GM12873 (cell line): ENCODE measurements around the gene RABL2B.
"Not testable (repeated sequence)": the region's sequence is repeated elsewhere in the genome, so short reads cannot be mapped to it uniquely, and the experiment has no call there.

Experiments used
- CTCF ChIP-seq: IDR thresholded peaks from 2 replicates; pipeline ENCODE4 v1.5.1; 2012; ENCODE audit warnings: low read depth, mild to moderate bottlenecking, moderate library complexity, low read length, control low read depth; ENCODE audit not compliant: insufficient read depth; ENCODE audit errors: missing control alignments

Gene RABL2B

GRCh38 chr22:50783033-50783879 lies at the start of gene RABL2B:
Gene RABL2B, minus strand, starts transcription at chr22:50783636. Its CDS starts 1,342 bp downstream, at chr22:50782294.
- TF ChIP-seq CTCF: not testable (repeated sequence)

- TF ChIP-seq CTCF: peak; percentile 21
Observed at GRCh38 chr22:50775132-50775531, 8.3 kb downstream of the RABL2B start.

DNA sequence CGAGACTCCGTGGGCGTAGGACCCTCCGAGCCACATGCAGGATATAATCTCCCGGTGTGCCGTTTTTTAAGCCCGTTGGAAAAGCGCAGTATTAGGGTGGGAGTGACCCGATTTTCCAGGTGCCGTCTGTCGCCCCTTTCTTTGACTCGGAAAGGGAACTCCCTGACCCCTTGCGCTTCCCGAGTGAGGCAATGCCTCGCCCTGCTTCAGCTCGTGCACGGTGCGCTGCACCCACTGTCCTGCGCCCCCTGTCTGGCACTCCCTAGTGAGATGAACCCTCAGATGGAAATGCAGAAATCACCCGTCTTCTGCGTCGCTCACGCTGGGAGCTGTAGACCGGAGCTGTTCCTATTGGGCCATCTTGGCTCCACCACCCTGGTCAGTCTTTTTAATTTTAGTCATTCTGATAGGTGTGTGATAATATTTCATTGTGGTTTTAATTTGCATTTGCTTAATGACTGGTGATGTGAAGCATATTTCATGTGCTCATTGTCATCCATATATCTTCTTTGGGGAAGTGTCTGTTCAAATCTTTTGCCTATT lies 26.4 kb downstream of the RABL2B start:
- peak; percentile 50 for TF ChIP-seq CTCF

GRCh38 chr22:50739894-50740293 lies 43.5 kb downstream of the RABL2B start:
- no peak for TF ChIP-seq CTCF

- TF ChIP-seq CTCF: no peak
Observed at GRCh38 chr22:50739279-50739691, 44.2 kb downstream of the RABL2B start.

DNA sequence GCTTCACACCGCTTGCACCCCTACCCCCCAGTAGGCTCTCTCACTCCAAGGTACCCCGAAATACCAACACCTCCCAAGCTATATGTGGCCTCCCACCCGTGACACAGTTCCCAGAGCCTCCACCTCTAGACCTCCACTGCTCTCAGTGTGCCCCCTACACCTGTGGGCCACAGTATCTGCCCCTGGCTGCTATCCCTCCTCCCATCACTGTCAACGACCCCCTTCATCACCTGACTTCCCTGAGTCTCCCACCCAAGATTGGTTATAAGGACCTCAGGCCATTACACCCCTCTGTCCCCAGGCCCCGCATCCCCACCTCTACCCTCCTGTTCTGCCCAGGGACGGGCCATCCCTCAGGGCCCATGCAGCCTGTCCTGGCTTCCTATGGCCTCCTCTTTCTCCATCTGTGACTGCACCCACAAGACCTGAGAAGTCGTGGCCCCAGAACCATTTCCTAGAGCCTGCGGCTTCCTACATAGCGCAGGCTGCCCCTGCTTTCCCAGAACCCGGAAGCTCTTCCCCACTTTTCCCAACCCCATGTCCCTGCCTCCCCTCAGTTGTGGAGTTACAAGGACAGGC lies 44.7 kb downstream of the RABL2B start:
- TF ChIP-seq CTCF: no peak

DNA sequence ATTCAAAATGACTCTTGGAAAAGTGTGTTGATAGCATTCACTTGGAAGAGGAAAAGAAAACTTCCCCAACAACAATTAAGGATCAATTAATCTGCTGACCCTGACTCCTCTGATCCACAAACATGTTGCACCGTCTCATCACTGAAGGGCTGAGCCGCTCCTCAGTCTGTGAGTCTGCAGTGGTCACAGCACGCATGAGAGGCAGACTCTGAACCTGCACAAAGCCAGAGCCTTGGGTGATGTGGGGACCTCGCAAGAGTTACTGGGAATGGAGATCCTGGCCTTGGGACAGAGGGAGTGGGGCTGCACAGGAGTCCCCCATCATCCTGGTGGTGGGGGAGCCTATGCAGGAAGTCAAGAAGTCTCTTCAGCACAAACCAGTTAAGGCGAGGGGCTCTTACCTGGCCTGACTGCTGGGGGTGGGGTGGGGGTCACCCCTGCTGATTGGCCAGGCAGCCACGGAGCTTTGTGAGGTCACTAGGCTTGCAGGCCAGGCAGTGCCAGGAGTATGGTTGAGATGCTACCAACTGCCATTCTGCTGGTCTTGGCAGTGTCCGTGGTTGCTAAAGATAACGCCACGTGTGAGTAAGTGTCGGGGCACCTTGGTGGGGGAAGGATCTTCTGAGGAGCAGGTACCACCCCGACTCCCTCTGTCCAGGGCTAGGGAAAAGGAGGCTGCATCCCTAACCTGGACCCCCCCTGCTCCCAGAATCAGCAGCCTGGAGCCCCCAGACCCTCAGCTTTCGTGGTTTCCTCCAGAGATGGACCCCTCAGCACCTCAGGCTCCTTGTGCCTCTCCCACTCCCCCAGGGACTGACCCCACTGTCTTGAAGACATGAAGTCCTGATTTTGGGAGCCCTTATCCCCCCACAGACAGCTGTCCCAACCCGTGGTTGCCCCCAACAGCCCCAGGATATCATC lies 45.4 kb downstream of the RABL2B start, which contains the start of gene ACR:
Gene ACR, plus strand, starts transcription at position 477 of the 921 bp plus-strand sequence. Its CDS starts 32 bp downstream, at position 509.
- TF ChIP-seq CTCF: no peak
